CD4-positive, CD25-positive, alpha-beta regulatory T cell (primary cell): ENCODE measurements around the gene CALML3. TPM values are rescaled to one million over a fixed set of nuclear protein-coding genes. Genes with fewer than 3 reads are reported as not detected.
"Not testable (repeated sequence)": the region's sequence is repeated elsewhere in the genome, so short reads cannot be mapped to it uniquely, and the experiment has no call there.

ENCODE experiments used
- ATAC-seq, 2 donors: fragments of 150-1000 bp; cut with Tn5 transposase; one replicate each; pipeline ENCODE4 v1.10.0; 2021; ENCODE audit warnings: low read depth in 2 of 2, moderate number of reproducible peaks in 2 of 2, moderate library complexity in 1 of 2
- DNase-seq, 3 donors: peaks; one replicate each; pipeline versions ENCODE4 v3.0.0 to v3.0.0-alpha.2; 2012 to 2022; ENCODE audit warnings: mixed read lengths in 1 of 3
- H3K27ac ChIP-seq: one replicate; pipeline ENCODE4 v1.7.0; 2013; ENCODE audit warnings: mild to moderate bottlenecking, low read length; ENCODE audit not compliant: insufficient read depth, poor library complexity, severe bottlenecking
- H3K27me3 ChIP-seq: one replicate; pipeline ENCODE4 v1.7.0; 2013; ENCODE audit warnings: low read length; ENCODE audit not compliant: control insufficient read depth, insufficient read depth
- H3K36me3 ChIP-seq: one replicate; pipeline ENCODE4 v1.7.0; 2013; ENCODE audit warnings: mild to moderate bottlenecking, low read length, moderate library complexity; ENCODE audit not compliant: control insufficient read depth, insufficient read depth
- H3K4me1 ChIP-seq: 2 replicates; pipeline ENCODE4 v1.7.0; 2013; ENCODE audit warnings: mild to moderate bottlenecking, low read length; ENCODE audit not compliant: insufficient read depth, control insufficient read depth, poor library complexity, severe bottlenecking
- H3K4me3 ChIP-seq: one replicate; pipeline ENCODE4 v1.7.0; 2013; ENCODE audit warnings: low read depth, mild to moderate bottlenecking, low read length, moderate library complexity
- H3K9me3 ChIP-seq, 2 experiments: 1 replicate in 1 of 2; 2 replicates in 1 of 2; pipeline ENCODE4 v1.7.0; 2013; ENCODE audit warnings: low read length in 2 of 2, mild to moderate bottlenecking in 1 of 2, moderate library complexity in 1 of 2; ENCODE audit not compliant: control insufficient read depth in 2 of 2
- H3K27ac Mint-ChIP-seq, 3 donors: one replicate each; pipeline ENCODE4 v1.8.0; 2020 to 2022; ENCODE audit warnings: mild to moderate bottlenecking in 3 of 3, mixed read lengths in 3 of 3, moderate library complexity in 2 of 3
- H3K27me3 Mint-ChIP-seq: one replicate; pipeline ENCODE4 v1.8.0; 2022; ENCODE audit warnings: mild to moderate bottlenecking, mixed read lengths
- H3K36me3 Mint-ChIP-seq: one replicate; pipeline ENCODE4 v1.8.0; 2020; ENCODE audit warnings: mixed read lengths
- H3K4me1 Mint-ChIP-seq, 4 donors: one replicate each; pipeline ENCODE4 v1.8.0; 2020 to 2022; ENCODE audit warnings: mixed read lengths in 4 of 4, mild to moderate bottlenecking in 1 of 4
- H3K4me3 Mint-ChIP-seq, 4 donors: one replicate each; pipeline ENCODE4 v1.8.0; 2020 to 2022; ENCODE audit warnings: mild to moderate bottlenecking in 4 of 4, mixed read lengths in 4 of 4, moderate library complexity in 3 of 4
- H3K9me3 Mint-ChIP-seq, 7 donors: one replicate each; pipeline ENCODE4 v1.8.0; 2020 to 2022; ENCODE audit warnings: mixed read lengths in 7 of 7, mild to moderate bottlenecking in 3 of 7, moderate library complexity in 2 of 7
- polyA plus RNA-seq, 4 donors: library from polyadenylated mRNA; unstranded; fragments of 300-500 nt; fragmentation: Illumina TruSeq; gene quantifications; one replicate each; pipeline ENCODE4 v1.2.3, GENCODE V29; 2021
- total RNA-seq: library from RNA; stranded (reverse); gene quantifications from one replicate; pipeline ENCODE4 v1.2.3, GENCODE V29; 2022

The CALML3 gene
- total RNA-seq (not detected), polyA plus RNA-seq (not detected)

GRCh38 chr10:5524641-5525560, at the start of gene CALML3:
Gene CALML3, plus strand, starts transcription at chr10:5524961. Its CDS starts 125 bp downstream, at chr10:5525086.
- Mint-ChIP-seq H3K27ac (no peak within 1 kb of the TSS), H3K36me3 (no peaks in the 10 kb centered on the region), H3K9me3 (no peaks in the 10 kb centered on the region), H3K27me3 (peaks cover 6% of the 10 kb centered on the region), H3K4me1 (no peaks in the 10 kb centered on the region), H3K4me3 (no peak within 1 kb of the TSS)
- H3K27me3 ChIP-seq = peaks cover 3% of the 10 kb centered on the region
- H3K4me3 ChIP-seq = no peak within 1 kb of the TSS
- ATAC-seq (no peak), DNase-seq (no peak)
- no peaks in the 10 kb centered on the region for H3K4me1 ChIP-seq
- no peaks in the 10 kb centered on the region for H3K9me3 ChIP-seq
- H3K27ac ChIP-seq = no peak within 1 kb of the TSS
- no peaks in the 10 kb centered on the region for H3K36me3 ChIP-seq

GRCh38 chr10:5475088-5475487, 49.7 kb upstream of the CALML3 start:
- not testable (repeated sequence) for H3K36me3 Mint-ChIP-seq, H3K27ac ChIP-seq, ATAC-seq, H3K27me3 ChIP-seq, H3K4me1 Mint-ChIP-seq, H3K27ac Mint-ChIP-seq, H3K27me3 Mint-ChIP-seq, H3K36me3 ChIP-seq, DNase-seq, H3K9me3 ChIP-seq, H3K4me1 ChIP-seq, H3K4me3 ChIP-seq, H3K9me3 Mint-ChIP-seq, H3K4me3 Mint-ChIP-seq

GRCh38 chr10:5475974-5476807, 48.6 kb upstream of the CALML3 start:
- not testable (repeated sequence) for ATAC-seq, H3K27ac Mint-ChIP-seq, H3K27me3 ChIP-seq, H3K36me3 ChIP-seq, H3K9me3 ChIP-seq, H3K36me3 Mint-ChIP-seq, H3K4me3 Mint-ChIP-seq, H3K27me3 Mint-ChIP-seq, DNase-seq, H3K27ac ChIP-seq, H3K4me1 Mint-ChIP-seq, H3K4me3 ChIP-seq, H3K4me1 ChIP-seq, H3K9me3 Mint-ChIP-seq

- DNase-seq (no peak), ATAC-seq (no peak)
- Histone ChIP-seq H3K4me3 (no peak overlapping the region), H3K27ac (no peak overlapping the region), H3K4me1 (no peaks in the 10 kb centered on the region), H3K9me3 (no peaks in the 10 kb centered on the region), H3K27me3 (no peaks in the 10 kb centered on the region), H3K36me3 (no peaks in the 10 kb centered on the region)
- H3K36me3 Mint-ChIP-seq = no peaks in the 10 kb centered on the region
- H3K4me3 Mint-ChIP-seq = no peak overlapping the region
- H3K9me3 Mint-ChIP-seq = no peaks in the 10 kb centered on the region
- no peaks in the 10 kb centered on the region for H3K27me3 Mint-ChIP-seq
- H3K4me1 Mint-ChIP-seq = no peaks in the 10 kb centered on the region
- no peak overlapping the region for H3K27ac Mint-ChIP-seq
Measured at GRCh38 chr10:5476918-5477525, 47.7 kb upstream of the CALML3 start.

GRCh38 chr10:5477948-5478693, 46.6 kb upstream of the CALML3 start:
- Mint-ChIP-seq H3K4me3 (no peak overlapping the region), H3K27ac (no peak overlapping the region), H3K9me3 (no peaks in the 10 kb centered on the region), H3K4me1 (no peaks in the 10 kb centered on the region), H3K36me3 (no peaks in the 10 kb centered on the region), H3K27me3 (no peaks in the 10 kb centered on the region)
- Histone ChIP-seq H3K9me3 (no peaks in the 10 kb centered on the region), H3K4me3 (no peak overlapping the region), H3K4me1 (no peaks in the 10 kb centered on the region), H3K36me3 (no peaks in the 10 kb centered on the region), H3K27ac (no peak overlapping the region), H3K27me3 (no peaks in the 10 kb centered on the region)
- ATAC-seq = no peak
- DNase-seq = no peak

- H3K27me3 Mint-ChIP-seq = no peaks in the 10 kb centered on the region
- no peak overlapping the region for H3K27ac ChIP-seq
Measured at GRCh38 chr10:5478694-5479305, 46.0 kb upstream of the CALML3 start.

More at GRCh38 chr10:5478694-5479305, 46.0 kb upstream of the CALML3 start:
- Histone ChIP-seq H3K4me3 (no peak overlapping the region), H3K4me1 (no peaks in the 10 kb centered on the region), H3K36me3 (no peaks in the 10 kb centered on the region), H3K27me3 (no peaks in the 10 kb centered on the region), H3K9me3 (no peaks in the 10 kb centered on the region)
- no peak for ATAC-seq
- no peak overlapping the region for H3K4me3 Mint-ChIP-seq
- H3K36me3 Mint-ChIP-seq = no peaks in the 10 kb centered on the region
- DNase-seq = no peak
- H3K4me1 Mint-ChIP-seq = no peaks in the 10 kb centered on the region
- peak overlapping the region in 1 of 3 donors; percentile 33 for H3K27ac Mint-ChIP-seq
- no peaks in the 10 kb centered on the region for H3K9me3 Mint-ChIP-seq
